Measurements from ENCODE around the gene TMEM252.

- no peak for TF ChIP-seq CTCF (IDR thresholded peaks at IDR 0.05)
- TF ChIP-seq EZH2phosphoT487 (IDR thresholded peaks at IDR 0.05), result no peak
Observed at GRCh38 chr9:68532131-68532530, 8.6 kb downstream of the TMEM252 start.

All from neural progenitor cell (in vitro differentiated cells).